ENCODE measurements around the gene OR10AG1.

OR10AG1 gene

GRCh38 chr11:55969845-55970244 is at the start of gene OR10AG1:
Gene OR10AG1 (minus strand): TSS chr11:55969945. CDS start chr11:55969907, 38 bp downstream.
- no peak for DNase-seq (ENCODE audit: low read depth)

GRCh38 chr11:56013805-56014204 is 44.1 kb upstream of the OR10AG1 start:
- DNase-seq (ENCODE audit: low read depth) = no peak

- no peak for DNase-seq (ENCODE audit: low read depth)
Measured at GRCh38 chr11:56010716-56011115, 41.0 kb upstream of the OR10AG1 start.

- DNase-seq (ENCODE audit: low read depth) = no peak
Measured at GRCh38 chr11:55994525-55994924, 24.8 kb upstream of the OR10AG1 start, which contains the start of gene OR5F1. Gene OR5F1 (minus strand): TSS chr11:55994625. CDS start chr11:55994625, 0 bp downstream.

- DNase-seq (ENCODE audit: low read depth) = no peak
Measured at GRCh38 chr11:55970935-55971334, 1.2 kb upstream of the OR10AG1 start.

- DNase-seq (ENCODE audit: low read depth) = no peak
Measured at GRCh38 chr11:55967914-55968313, 1.8 kb downstream of the OR10AG1 start.

GRCh38 chr11:55966391-55966790 is 3.4 kb downstream of the OR10AG1 start:
- no peak for DNase-seq (ENCODE audit: low read depth)

- DNase-seq (ENCODE audit: low read depth) = no peak
Measured at GRCh38 chr11:55956521-55956920, 13.2 kb downstream of the OR10AG1 start.

GRCh38 chr11:55949330-55949729 is 20.4 kb downstream of the OR10AG1 start:
- no peak for DNase-seq (ENCODE audit: low read depth)

- DNase-seq (ENCODE audit: low read depth) = peak; percentile 2
Measured at GRCh38 chr11:55942785-55943392, 26.9 kb downstream of the OR10AG1 start.

- no peak for DNase-seq (ENCODE audit: low read depth)
Measured at GRCh38 chr11:55936300-55936699, 33.4 kb downstream of the OR10AG1 start, which contains the start of gene OR5I1. Gene OR5I1 (minus strand): TSS chr11:55936400. CDS start chr11:55936400, 0 bp downstream.

- no peak for DNase-seq (ENCODE audit: low read depth)
Measured at GRCh38 chr11:55920537-55920936, 49.2 kb downstream of the OR10AG1 start.

Data from GM04504 (cell line).